Activated T-cell treated with anti-CD3 and anti-CD28 coated beads, Interleukin-2, amount 50 U/mL, for 4 hours (primary cell): ENCODE results near the gene CAB39. TPM values are rescaled to one million over a fixed set of nuclear protein-coding genes. Genes with fewer than 3 reads are reported as not detected.

ENCODE experiments used
- ATAC-seq, 2 donors: fragments of 200-7000 bp; cut with Tn5 transposase; one replicate each; pipeline ENCODE4 v1.10.0; 2021
- DNase-seq: peaks from one replicate; pipeline ENCODE4 v3.0.0-alpha.2; 2020
- H3K27me3 Mint-ChIP-seq: one replicate; pipeline ENCODE4 v1.8.0; 2021; ENCODE audit warnings: low read depth, mixed read lengths
- H3K36me3 Mint-ChIP-seq: one replicate; pipeline ENCODE4 v1.8.0; 2022; ENCODE audit warnings: mixed read lengths; ENCODE audit not compliant: insufficient read depth
- H3K4me1 Mint-ChIP-seq: one replicate; pipeline ENCODE4 v1.8.0; 2021; ENCODE audit warnings: low read depth, mixed read lengths
- H3K4me3 Mint-ChIP-seq: one replicate; pipeline ENCODE4 v1.8.0; 2021; ENCODE audit warnings: mild to moderate bottlenecking, moderate library complexity, mixed read lengths
- H3K9me3 Mint-ChIP-seq: one replicate; pipeline ENCODE4 v1.8.0; 2021; ENCODE audit warnings: mixed read lengths
- total RNA-seq, 3 donors: library from RNA; stranded (reverse); gene quantifications; one replicate each; pipeline ENCODE4 v1.2.1, GENCODE V29; 2021

The CAB39 gene
- total RNA-seq, 3 donors from 2014 or later = 125 to 133 (median 128) TPM

DNA sequence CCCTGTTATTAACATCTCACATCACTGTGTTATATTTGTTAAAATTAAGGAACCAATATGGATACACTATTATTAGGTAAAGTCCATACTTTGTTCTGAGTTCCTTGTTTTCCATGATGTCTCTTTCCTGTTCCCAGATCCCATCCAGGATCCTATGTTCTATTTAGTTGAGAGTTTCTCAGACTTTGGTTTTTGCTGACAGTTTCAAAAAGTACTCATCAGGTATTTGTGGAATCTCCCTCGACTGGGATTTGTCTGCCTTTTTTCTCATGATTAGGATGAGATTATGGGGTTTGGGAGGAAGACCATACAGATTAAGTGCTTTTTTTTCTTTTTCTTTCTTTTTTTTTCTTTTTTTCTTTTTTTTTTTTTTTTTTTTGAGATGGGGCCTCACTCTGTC, 112.7 kb downstream of the CAB39 start:
- no peaks in the 10 kb centered on the region for H3K9me3 Mint-ChIP-seq
- peaks cover 7% of the 10 kb centered on the region for H3K36me3 Mint-ChIP-seq
- ATAC-seq (no peak), DNase-seq (no peak)
- H3K4me3 Mint-ChIP-seq = no peak overlapping the region
- peaks cover 9% of the 10 kb centered on the region for H3K4me1 Mint-ChIP-seq
- peaks cover 29% of the 10 kb centered on the region for H3K27me3 Mint-ChIP-seq

DNA sequence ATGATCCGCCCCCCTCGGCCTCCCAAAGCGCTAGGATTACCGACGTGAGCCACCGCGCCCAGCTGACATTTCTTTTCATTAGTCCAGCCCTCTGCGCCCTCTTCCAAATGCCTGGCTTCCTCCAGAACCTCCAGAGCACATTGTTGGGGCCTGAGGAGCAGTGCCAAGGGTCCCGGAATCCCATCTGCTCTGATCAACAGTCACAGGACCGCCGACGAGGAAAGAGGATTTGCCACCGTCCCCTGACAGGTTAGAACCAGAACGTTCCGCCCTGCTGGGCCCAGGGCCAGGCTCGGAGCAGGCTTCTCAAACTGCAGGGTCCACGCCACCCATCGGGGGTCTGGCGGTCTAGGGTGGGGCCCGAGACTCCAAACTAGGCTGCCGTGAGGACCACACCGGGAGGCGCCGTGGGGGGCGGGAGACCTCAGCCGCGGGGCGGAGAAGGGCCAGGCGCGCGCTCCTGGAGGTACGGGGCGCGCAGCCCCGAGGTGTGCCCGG, 115.2 kb downstream of the CAB39 start:
- no peaks in the 10 kb centered on the region for H3K9me3 Mint-ChIP-seq
- peaks cover 31% of the 10 kb centered on the region for H3K27me3 Mint-ChIP-seq
- H3K4me3 Mint-ChIP-seq = peak overlapping the region; percentile 6
- H3K36me3 Mint-ChIP-seq = no peaks in the 10 kb centered on the region
- DNase-seq = no peak
- peak in 1 of 2 donors; percentile 36 for ATAC-seq
- H3K4me1 Mint-ChIP-seq = peaks cover 9% of the 10 kb centered on the region

DNA sequence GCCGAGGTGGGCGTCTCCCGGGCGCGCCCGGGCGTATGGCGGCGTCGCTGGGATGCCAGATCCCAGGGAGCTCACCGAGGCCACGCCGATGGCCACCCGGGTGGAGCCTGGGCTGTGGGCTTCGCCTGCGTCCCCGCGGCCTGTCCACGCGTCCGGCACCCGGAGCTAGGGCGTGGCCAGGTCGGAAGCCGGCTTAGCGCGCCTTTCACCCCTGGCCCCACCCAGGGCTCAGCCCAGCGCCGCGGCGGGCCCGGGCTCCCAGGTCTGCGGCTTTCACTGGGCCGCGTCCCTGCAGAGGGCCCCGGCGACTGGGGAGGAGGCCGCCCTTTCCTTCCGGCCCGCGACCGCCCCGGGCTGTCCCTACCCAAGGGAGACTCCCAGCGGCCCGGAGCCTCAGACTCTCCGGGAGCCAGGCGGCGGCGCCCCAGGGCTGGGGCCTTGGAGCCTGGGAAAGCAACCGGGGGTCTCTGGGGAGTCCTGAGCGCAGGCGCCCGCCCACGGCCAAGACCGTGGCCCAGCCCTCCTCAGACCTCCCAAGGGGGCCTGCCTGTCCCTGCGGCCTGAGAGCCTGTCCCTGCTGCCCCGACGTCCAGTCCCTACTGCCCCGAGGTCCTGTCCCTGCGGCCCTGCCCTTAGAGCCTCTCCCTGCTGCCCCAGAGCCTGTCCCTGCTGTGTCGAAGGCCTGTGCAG, 115.8 kb downstream of the CAB39 start:
- Mint-ChIP-seq H3K36me3 (no peaks in the 10 kb centered on the region), H3K4me3 (no peak overlapping the region), H3K27me3 (peaks cover 31% of the 10 kb centered on the region), H3K9me3 (no peaks in the 10 kb centered on the region), H3K4me1 (peaks cover 9% of the 10 kb centered on the region)
- no peak for DNase-seq
- peak; percentile 56 to 69 for ATAC-seq

DNA sequence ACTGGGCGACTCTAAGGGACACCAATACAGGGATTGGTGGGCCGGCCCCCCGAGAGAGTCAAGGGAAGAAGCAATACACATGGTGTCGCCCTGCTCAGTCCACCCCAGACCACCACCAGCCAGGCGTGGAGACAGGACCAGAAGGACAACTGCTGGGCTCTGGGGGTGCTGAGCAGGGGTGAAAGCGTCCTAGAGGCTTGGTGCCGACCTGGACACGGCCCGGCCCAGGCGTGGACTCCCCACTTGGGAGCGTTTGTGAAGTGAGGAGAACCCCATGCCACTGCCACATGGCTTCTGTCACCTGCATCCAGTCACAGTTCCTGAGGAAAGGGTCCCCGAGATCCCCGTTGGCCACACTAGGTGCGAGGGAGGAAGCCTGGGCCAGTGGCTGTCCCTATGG, 116.7 kb downstream of the CAB39 start:
- Mint-ChIP-seq H3K4me3 (peak overlapping the region; percentile 31), H3K36me3 (no peaks in the 10 kb centered on the region), H3K4me1 (peaks cover 8% of the 10 kb centered on the region), H3K9me3 (no peaks in the 10 kb centered on the region), H3K27me3 (peaks cover 31% of the 10 kb centered on the region)
- DNase-seq (no peak), ATAC-seq (no peak)

DNA sequence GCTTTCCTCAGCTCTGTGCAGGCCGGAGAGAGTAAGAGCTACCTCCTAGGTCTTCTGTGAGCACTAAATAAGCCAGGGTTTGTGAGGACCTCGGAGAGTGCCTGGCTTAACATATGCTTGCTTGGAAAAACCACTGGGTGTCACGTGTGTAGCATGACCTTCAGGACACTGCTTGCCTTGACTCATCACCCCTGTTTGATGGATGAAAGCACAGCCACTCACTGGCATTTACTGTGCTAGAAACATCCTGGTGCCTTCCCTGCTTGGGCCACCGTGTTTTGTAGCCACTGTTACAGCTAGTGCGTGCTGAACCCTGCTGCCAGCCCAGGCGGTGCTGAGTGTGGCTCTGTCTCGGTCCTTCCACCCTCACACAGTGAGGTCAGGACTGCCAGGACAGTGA, 117.3 kb downstream of the CAB39 start:
- peaks cover 4% of the 10 kb centered on the region for H3K4me1 Mint-ChIP-seq
- DNase-seq (no peak), ATAC-seq (no peak)
- H3K36me3 Mint-ChIP-seq = no peaks in the 10 kb centered on the region
- peaks cover 30% of the 10 kb centered on the region for H3K27me3 Mint-ChIP-seq
- no peaks in the 10 kb centered on the region for H3K9me3 Mint-ChIP-seq
- H3K4me3 Mint-ChIP-seq = no peak overlapping the region

DNA sequence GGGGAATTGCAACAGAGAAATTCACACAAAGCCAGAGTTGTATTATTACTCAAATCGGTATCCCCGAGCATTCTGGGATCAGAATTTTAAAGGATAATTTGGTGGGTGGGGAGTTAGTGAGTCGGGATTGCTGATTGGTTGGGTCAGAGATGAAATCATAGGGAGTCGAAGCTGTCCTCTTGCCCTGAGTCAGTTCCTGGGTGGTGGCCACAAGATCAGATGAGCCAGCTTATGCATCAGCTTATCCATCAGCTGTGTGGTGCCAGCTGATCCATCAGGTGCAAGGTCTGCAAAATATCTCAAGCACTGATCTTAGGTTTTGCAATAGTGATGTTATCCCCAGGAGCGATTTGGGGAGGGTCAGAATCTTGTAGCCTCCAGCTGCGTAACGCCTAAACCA, 117.8 kb downstream of the CAB39 start:
- Mint-ChIP-seq H3K9me3 (no peaks in the 10 kb centered on the region), H3K4me1 (peaks cover 4% of the 10 kb centered on the region), H3K27me3 (peaks cover 30% of the 10 kb centered on the region), H3K4me3 (no peak overlapping the region), H3K36me3 (no peaks in the 10 kb centered on the region)
- ATAC-seq (no peak), DNase-seq (no peak)

DNA sequence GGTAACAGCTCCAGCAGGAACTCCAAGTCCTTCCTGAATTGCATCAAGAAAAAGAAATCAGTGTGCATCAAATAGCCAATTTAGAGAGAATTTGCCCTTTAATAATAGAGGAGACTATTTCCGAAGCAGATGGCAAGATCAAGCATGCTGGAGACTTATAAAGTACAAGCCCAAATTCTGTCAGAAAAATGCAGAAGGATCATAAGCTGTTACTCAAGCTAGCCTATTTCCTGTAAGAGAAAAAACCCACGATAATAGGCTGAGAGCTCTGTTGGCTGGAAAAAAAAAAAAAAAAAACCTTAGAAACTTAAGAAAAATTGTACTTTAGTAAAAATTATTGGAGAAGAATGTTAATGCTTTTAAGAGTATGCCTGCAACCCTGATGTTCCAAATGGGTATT, 127.7 kb downstream of the CAB39 start:
- Mint-ChIP-seq H3K4me1 (peaks cover 5% of the 10 kb centered on the region), H3K9me3 (peaks cover 8% of the 10 kb centered on the region), H3K36me3 (no peaks in the 10 kb centered on the region), H3K4me3 (no peak overlapping the region), H3K27me3 (no peaks in the 10 kb centered on the region)
- DNase-seq (no peak), ATAC-seq (no peak)

DNA sequence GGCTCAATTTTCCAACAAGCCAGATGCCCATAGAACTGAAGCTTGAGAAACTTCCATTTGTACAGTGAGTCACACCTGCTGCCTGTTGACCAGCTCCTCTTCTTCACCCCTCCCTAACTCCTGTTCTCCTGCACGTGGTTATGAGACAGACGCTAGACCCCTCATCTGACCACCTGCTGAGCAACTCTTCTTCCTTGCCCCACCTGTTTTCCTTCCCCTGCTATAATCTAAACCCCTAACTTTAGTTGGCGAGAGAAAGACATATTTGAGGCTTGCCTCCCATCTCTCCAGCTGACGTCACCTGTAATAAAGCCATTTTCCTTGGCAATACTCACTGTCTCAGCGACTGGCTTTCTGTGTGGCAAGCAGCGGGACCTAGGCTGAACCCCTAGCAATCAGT, 129.8 kb downstream of the CAB39 start:
- Mint-ChIP-seq H3K4me1 (peaks cover 7% of the 10 kb centered on the region), H3K36me3 (no peaks in the 10 kb centered on the region), H3K4me3 (no peak overlapping the region), H3K27me3 (peaks cover 9% of the 10 kb centered on the region), H3K9me3 (peaks cover 8% of the 10 kb centered on the region)
- ATAC-seq (no peak), DNase-seq (no peak)

DNA sequence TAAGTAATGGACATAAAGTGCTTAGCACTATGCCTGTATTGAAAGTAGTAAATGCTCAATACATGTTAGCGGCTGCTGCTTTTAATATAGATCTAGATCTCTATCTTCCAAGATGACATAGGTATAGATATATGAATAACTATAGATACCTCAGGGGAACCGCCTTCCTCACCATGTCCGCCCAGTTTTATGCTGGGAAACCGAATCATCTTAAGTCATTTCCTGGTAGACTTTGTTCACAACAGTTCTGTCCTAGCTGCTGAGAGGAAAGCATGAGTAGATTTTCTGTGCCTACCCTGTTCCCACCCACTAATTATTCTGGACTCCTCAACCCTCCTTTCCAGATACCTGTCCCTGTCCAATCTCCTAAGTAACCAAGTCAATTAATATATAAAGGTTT, 130.5 kb downstream of the CAB39 start:
- DNase-seq = no peak
- no peak for ATAC-seq

DNA sequence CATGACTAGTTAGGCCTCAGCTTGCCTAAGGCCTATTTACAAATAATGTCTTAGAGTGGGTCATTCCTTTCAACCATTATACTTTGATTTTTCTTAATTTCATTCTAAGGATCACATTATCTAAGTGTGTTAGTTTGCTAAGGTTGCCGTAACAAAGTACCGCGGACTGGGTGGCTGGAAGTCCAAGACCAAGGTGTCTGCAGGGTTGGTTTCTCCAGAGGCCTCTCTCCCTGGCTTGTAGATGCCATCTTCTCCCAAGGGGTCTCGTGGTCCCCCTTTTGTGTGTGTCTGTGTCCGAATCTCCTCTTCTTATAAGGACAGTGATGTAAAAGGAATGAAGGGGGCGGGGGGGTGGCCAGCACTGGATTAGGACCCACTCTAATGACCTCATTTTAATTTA, 133.7 kb downstream of the CAB39 start:
- ATAC-seq = no peak
- no peak for DNase-seq

More for the DNA sequence above, 130.5 kb downstream of the CAB39 start:
- Mint-ChIP-seq H3K4me1 (peaks cover 12% of the 10 kb centered on the region), H3K36me3 (no peaks in the 10 kb centered on the region), H3K27me3 (peaks cover 10% of the 10 kb centered on the region), H3K4me3 (no peak overlapping the region), H3K9me3 (peaks cover 3% of the 10 kb centered on the region)

DNA sequence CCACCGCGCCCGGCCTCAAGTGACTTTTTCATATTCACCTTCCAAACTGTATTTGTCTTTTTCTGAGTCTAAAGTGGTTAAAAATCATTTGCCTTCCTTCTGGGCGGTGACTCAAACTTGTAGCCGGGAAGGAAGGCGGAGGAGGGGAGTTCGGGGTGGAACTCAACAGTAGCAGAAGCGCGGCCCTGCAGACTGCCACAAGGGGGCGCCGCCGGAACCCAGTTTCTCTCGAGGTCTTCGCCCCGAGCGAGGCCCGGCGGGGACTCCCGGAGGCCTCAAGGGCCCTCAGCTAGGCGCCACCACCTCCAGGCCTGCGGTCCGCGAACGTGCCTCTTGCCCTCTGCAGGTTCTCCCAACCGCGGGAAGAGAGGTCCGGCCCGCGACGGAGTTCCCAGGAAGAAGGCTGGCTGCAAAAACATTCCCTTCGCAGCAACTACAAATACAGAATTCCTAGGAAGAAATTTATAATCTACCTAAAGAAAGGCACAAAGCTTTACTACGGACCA, 135.3 kb downstream of the CAB39 start:
- no peaks in the 10 kb centered on the region for H3K9me3 Mint-ChIP-seq
- H3K4me1 Mint-ChIP-seq = peaks cover 12% of the 10 kb centered on the region
- ATAC-seq (peak; percentile 95 to 96), DNase-seq (peak; percentile 91)
- H3K27me3 Mint-ChIP-seq = peaks cover 31% of the 10 kb centered on the region
- no peaks in the 10 kb centered on the region for H3K36me3 Mint-ChIP-seq
- peak overlapping the region; percentile 11 for H3K4me3 Mint-ChIP-seq

More for the DNA sequence above, 133.7 kb downstream of the CAB39 start:
- H3K9me3 Mint-ChIP-seq = no peaks in the 10 kb centered on the region
- H3K36me3 Mint-ChIP-seq = no peaks in the 10 kb centered on the region
- H3K27me3 Mint-ChIP-seq = peaks cover 26% of the 10 kb centered on the region
- H3K4me3 Mint-ChIP-seq = no peak overlapping the region
- peaks cover 12% of the 10 kb centered on the region for H3K4me1 Mint-ChIP-seq

DNA sequence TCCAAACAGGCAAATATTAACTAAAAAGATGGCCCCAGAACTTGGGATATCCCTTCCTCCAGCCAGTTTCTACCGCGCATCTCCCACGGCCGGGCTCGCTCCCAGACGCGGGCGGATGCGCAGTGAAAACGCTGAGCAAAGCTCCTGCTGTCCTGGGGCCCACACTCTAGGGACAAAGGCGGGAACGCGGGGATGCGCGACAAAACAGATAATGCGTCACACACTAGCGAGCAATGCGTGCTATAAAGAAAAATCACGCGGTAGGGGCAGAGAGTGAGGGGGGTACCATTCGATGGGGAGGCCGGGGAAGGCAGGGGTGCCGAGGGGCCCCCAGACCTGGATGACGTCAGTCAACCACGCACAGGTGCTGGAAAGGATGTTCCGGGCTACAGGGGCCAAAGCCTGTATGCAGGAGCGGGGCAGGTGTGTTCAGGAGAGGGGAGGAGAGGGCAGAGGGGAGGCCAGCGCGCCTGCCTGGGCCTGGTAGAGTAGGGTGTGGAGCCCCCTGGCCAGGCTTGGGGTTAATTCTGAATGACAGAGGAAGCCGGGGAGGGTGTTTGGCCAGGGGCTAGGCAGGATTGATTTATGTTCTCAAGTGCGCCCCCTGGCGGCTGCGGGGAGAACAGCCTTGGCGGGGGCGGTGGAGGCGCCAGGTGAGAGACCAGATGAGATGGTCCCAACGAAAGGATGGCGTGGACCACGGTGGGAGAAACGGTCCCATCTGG, 137.2 kb downstream of the CAB39 start:
- H3K4me1 Mint-ChIP-seq = peaks cover 9% of the 10 kb centered on the region
- H3K4me3 Mint-ChIP-seq = peak overlapping the region; percentile 9
- H3K27me3 Mint-ChIP-seq = peaks cover 40% of the 10 kb centered on the region
- peak; percentile 41 to 49 for ATAC-seq
- no peaks in the 10 kb centered on the region for H3K36me3 Mint-ChIP-seq
- H3K9me3 Mint-ChIP-seq = no peaks in the 10 kb centered on the region
- peak; percentile 70 for DNase-seq

DNA sequence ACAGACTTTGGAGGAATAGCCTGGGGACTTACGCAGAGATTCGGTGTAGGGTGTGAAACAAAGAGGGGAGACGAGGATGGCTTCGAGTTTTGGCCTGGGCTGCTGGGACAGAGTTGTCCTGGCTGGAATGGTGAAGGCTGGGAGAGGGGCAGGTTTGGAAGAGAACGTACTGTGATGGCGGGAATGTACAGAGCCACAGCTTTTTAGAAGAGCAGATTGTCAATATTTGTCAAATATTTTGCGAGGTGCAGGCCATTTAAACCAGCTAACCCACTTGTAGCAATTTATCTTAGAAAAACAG, 137.7 kb downstream of the CAB39 start:
- DNase-seq = no peak
- peaks cover 9% of the 10 kb centered on the region for H3K4me1 Mint-ChIP-seq
- ATAC-seq = no peak
- no peaks in the 10 kb centered on the region for H3K36me3 Mint-ChIP-seq
- H3K9me3 Mint-ChIP-seq = no peaks in the 10 kb centered on the region
- H3K27me3 Mint-ChIP-seq = peaks cover 41% of the 10 kb centered on the region
- H3K4me3 Mint-ChIP-seq = peak overlapping the region; percentile 9

DNA sequence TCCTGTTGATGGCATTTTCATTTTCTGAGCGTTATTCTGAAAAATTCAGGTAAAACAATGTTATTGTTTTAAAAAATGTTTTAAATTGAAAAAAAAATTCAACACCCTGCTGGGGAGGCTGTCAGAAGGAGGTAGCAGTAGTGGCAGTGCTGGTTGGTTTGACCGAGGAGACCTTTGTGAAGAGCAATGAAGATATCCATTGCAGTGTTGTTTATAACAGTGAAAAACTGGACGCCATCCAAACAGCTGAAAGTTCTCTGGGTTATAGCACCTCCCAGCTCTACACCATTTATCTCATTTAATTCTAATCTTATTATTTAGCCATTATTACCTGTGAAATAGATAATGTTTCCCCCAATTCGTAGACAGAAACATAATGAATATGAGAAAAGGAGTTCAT, 139.5 kb downstream of the CAB39 start:
- DNase-seq = no peak
- Mint-ChIP-seq H3K27me3 (peaks cover 47% of the 10 kb centered on the region), H3K4me1 (peaks cover 9% of the 10 kb centered on the region), H3K36me3 (no peaks in the 10 kb centered on the region), H3K9me3 (no peaks in the 10 kb centered on the region), H3K4me3 (no peak overlapping the region)
- no peak for ATAC-seq
